HG03520 (cell line): Measurements from ENCODE around the gene EFHD2.
"Not testable (repeated sequence)": the region's sequence is repeated elsewhere in the genome, so short reads cannot be mapped to it uniquely, and the experiment has no call there.

Source experiments
- ATAC-seq: cut with Tn5 transposase; IDR thresholded peaks from one replicate; pipeline ENCODE4 v1.9.1; 2021; ENCODE audit warnings: mild to moderate bottlenecking, moderate library complexity; ENCODE audit not compliant: unreplicated experiment

The EFHD2 gene

GRCh38 chr1:15428815-15429435 is 19.2 kb downstream of the EFHD2 start:
- no peak for ATAC-seq

DNA sequence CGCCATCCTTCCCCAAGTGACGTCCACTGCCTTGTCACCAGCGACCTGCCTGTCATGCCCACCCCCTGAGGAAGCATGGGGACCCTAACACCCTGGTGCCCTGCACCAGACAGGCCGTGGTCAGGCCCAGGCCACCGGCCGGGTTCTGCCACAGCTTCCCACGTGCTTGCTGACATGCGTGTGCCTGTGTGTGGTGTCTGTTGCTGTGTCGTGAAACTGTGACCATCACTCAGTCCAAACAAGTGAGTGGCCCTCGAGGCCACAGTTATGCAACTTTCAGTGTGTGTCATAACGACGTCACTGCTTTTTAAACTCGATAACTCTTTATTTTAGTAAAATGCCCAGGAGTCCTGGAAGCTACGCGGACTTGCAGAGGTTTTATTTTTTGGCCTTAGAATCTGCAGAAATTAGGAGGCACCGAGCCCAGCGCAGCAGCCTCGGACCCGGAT is 20.0 kb downstream of the EFHD2 start:
- no peak for ATAC-seq

GRCh38 chr1:15430787-15431570 is 21.3 kb downstream of the EFHD2 start:
- no peak for ATAC-seq

GRCh38 chr1:15431571-15431948 is 21.9 kb downstream of the EFHD2 start:
- no peak for ATAC-seq

DNA sequence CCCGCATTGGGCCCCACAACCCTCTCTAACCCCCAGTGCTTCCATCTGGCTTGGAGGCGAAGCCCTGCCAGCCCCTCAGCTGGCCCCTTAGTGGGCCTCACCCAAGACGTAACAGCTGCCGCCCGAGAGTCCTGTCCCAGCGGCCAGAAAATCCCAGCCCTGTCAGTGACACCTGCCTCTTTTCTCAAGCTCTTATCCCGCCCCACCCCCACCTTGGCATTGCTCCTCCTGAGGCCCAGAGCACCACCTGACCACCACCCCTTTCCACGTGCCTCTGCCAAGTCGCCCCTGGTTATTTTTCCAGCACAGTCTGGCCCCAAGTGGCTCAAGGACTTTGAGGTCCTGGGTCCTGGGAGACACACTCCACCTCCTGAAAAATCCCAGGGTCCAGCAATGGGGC is 22.6 kb downstream of the EFHD2 start:
- no peak for ATAC-seq

DNA sequence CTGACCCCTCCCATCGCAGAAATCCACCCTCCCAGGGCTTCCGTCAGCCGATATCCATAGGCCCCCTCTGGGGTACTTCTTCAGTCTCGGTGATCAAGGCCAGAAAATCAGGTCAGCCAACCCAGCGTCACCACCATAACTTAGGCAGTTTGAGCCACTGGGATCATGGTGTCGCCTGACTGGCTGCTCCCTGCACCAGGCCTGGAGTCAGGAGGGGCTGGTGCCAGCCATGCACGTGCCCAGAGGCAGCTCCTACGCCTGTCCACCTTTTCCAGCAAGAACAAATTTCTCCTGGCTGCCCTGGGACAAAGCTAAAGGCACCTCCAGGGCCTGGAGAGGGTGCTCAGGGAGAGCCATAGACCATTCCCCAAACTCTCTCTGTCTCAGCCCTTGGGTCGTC is 23.8 kb downstream of the EFHD2 start:
- no peak for ATAC-seq

DNA sequence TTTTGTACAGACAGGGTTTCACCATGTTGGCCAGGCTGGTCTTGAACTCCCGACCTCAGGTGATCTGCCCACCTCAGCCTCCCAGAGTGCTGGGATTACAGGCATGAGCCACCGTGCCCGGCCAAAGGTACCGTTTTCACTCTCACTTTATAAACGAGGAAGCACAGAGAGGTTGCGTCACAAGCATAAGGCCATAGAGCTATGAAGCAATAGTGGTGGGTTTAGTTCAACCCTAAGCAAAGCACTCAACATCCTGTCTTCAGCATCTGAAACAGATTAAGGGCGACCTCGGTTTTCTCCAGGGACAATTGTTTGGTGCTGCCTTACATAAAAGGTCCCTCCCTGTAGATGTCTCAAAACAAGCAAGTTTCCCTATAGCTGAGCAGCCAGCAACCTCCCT is 25.1 kb downstream of the EFHD2 start:
- ATAC-seq: not testable (repeated sequence)

DNA sequence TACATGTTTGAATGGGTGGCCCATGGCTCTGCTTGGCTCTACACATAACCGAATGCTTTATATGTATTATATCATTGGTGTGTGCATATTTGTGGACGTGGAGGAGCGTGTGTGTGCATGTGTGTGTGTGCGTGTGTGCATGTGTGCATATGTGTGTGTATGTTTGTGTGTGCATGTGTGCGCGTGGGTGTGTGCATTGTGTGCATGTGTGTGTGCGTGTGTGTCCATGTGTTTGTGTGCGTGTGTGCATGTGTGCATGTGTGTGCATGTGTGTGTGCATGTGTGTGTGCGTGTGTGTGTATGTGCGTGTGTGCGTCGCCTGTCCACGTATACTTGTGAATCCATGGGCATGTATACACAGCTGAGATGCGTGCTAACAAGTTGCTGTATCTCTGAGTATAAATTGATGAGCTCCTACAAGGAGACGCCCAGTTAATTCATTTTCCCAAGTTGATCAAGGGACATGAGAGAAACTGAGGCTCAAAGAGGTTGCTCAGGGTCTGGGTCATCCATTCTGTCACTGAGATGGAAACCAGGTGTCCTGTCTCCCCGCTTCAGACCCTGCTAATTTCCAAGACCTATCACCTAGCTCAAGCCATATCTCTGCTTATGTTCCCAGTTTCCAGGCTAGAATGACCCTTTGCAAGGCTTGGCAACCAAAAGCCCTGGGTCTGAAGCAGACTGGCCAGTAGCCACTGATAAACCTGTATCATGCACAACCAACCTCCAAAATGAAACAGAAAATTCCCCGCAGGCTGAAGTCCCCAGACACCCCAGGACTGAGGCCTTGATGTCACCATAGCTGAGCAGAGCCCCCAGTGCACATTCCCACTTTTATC is 25.8 kb downstream of the EFHD2 start:
- no peak for ATAC-seq

DNA sequence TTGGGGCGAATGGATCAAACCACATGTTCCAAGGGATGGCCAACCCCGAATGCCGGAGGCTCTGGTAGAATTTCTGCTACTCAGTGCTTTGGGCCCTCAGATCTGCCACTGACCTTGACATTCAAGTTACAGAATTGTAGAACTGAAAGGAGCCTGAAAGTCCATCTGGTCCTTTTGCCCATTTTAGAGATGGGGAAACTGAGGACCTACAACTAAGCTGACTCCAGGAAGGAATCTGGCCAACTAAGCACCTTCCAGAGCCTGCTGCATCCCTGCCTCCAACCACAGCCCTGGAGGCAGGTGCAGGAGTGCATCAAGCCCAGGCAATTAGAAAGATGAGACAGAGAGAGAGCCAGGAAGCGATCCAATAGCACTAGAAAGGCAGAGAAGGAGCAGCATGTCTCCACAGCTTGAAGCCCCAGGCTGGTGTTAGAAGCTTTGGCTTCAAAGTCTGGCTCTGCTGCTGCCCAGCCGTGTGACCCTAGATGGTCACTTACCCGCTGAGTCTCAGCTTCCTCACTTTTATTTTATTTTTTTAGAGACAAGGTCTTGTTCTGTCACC is 27.3 kb downstream of the EFHD2 start:
- no peak for ATAC-seq

GRCh38 chr1:15439325-15439724 is 29.6 kb downstream of the EFHD2 start:
- no peak for ATAC-seq

GRCh38 chr1:15440357-15440756 is 30.7 kb downstream of the EFHD2 start:
- ATAC-seq: no peak

DNA sequence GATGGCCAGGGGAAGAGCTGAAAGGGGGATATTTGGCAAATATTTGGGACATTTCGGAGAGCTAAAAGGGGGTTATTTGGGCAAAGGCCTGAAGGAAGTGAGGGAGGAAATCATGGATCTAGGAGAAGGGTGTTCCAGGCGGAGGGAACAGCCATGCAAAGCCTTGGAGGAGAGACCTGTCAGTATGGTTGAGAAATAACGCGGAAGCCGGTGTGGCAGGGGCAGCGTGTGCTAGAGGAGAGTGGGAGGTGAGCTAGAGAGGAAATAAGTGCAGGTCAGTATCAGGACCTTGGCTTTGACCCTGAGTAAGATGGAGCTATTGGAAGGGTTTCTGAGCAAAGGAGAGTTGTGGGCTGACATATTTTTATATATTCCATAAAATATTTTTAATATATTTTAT is 31.6 kb downstream of the EFHD2 start:
- no peak for ATAC-seq

GRCh38 chr1:15442119-15442518 is 32.4 kb downstream of the EFHD2 start:
- no peak for ATAC-seq

GRCh38 chr1:15442759-15443158 is 33.1 kb downstream of the EFHD2 start:
- ATAC-seq: no peak

DNA sequence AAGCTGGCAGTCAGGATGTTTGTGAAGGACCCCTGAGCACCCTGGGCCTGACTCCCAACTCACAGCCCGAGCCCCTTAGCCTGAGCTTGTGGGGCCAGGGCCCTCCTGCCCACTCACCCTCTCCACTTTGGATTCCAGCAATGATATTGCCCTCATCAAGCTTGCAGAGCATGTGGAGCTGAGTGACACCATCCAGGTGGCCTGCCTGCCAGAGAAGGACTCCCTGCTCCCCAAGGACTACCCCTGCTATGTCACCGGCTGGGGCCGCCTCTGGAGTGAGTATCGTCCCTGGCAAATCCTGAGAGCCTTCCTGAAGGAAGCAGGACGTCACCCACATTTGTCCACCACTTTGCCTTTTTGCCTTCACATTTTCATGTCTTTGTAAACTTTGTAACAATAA is 33.6 kb downstream of the EFHD2 start:
- ATAC-seq: no peak

DNA sequence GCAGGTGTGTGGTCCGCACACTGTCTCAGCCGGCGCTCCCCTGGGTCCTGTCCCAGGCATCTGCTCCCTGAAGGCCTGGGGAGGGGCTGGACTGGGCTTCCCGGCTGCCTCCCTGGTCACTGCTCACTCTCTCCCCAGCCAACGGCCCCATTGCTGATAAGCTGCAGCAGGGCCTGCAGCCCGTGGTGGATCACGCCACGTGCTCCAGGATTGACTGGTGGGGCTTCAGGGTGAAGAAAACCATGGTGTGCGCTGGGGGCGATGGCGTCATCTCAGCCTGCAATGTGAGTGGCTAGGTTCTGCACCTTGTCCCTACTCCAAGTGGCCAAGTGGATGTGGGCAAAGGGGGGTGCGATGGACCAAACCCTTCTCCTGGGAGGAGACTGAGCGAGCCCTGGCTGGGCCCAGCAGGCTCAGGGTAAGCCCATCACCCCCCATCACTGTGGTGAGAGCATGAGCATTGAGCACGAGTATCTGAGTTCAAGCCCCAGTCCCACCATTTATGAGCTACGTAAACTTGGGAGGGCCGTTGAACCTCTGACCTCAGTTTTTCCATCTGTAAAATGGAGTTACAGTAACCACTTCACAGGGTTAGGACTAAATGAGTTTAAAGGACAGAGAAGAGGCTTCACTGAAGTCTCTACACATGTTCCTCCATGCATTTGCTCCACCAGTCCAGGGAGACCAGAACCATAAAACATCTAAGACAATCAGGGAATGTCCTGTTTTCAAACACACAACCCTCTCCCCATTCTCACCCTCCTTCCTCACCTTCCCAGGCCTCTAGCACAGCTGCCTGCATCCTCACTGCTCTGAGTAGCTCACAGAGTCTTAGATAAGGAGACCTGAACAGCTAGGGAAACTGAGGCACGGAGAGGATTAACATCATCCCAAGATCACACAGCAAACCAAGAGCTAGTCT is 35.0 kb downstream of the EFHD2 start:
- ATAC-seq: no peak

DNA sequence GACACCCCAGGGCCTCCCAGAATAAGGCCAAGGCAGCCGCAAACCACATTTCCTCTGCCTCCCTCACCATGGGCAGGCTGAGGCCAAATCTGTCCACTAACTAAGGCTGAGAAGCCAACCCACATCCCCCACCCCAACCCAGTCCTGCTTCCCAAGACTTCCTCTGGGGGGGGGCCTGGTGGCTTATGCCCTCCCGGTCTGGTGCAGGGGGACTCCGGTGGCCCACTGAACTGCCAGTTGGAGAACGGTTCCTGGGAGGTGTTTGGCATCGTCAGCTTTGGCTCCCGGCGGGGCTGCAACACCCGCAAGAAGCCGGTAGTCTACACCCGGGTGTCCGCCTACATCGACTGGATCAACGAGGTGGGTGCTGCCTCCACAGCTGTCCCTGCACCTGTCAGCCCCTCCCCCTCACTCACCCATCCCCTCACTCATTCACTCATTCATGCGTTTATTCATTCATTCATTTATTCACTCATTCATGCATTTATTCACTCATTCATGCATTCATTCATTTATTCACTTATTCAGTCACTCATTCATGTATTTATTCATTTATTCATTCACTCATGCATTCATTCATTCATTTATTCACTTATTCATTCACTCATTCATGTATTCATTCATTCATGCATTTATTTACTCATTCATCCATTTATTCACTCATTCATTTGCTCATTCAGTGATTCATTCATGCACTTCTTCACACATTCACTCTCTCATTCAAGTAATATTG is 35.9 kb downstream of the EFHD2 start:
- no peak for ATAC-seq

DNA sequence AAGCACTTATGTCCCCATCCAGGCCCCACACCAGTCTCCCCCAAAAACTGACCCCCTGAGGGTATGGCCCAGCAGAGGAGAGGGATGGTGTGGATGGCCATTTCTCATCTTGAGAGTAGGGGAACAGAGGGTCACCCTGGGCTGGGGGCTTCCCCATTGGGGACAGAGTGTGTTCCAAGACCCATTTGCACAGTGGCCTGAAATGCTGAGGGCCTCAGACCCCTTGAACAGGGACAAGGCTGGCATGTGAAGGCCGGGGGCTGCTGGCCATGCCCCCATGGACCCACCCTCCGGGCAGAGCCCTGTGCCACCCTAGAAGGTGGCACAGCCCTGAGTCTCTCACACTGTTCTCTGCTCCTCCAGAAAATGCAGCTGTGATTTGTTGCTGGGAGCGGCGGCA is 36.5 kb downstream of the EFHD2 start:
- ATAC-seq: no peak

DNA sequence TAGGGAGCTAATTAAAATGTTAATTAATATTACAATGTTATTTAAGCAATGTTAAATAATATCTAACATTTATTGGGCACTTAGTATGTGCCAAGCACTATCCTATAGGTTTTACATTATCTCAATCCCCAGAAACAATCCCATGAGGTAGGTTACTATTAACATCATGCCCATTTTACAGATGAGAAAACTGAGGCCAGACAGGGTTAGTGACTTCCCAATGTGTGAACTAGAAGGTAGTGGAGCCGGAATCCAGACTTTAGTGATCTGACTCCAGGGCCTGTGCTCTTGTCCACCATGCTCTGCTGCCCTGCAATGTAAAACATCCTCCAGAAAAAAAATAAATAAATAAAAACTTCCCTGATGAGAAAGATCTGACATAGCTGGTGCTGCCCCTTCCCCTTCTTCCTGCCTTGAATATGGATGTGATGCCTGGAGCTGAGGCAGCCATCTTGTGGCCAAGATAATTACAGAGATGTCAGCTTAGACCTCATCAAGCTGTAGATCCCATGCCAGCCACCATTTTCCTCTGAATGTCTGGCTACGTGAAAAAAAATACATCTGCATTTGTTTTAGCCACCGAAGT is 39.3 kb downstream of the EFHD2 start:
- no peak for ATAC-seq
